Body of pancreas (tissue), 4 donors: ENCODE results near the gene PLA2G2F.

Experiments
- POLR2A ChIP-seq, 3 donors: fragments of 450-650 bp; IDR thresholded peaks; one replicate each; pipeline ENCODE4 v1.6.1; 2016; ENCODE audit warnings: antibody characterized with exemption in 3 of 3, mild to moderate bottlenecking in 2 of 3
- TF ChIP-seq, protein P1 (sequence below), 7 experiments: fragments of 450-650 bp in 4 of 7; fragments of 200-600 bp in 3 of 7; sonication (generic) in 3 of 7; IDR thresholded peaks; one replicate each; pipeline ENCODE4 v1.5.1; 2016 to 2019; ENCODE audit warnings: antibody characterized with exemption in 7 of 7

DNA sequence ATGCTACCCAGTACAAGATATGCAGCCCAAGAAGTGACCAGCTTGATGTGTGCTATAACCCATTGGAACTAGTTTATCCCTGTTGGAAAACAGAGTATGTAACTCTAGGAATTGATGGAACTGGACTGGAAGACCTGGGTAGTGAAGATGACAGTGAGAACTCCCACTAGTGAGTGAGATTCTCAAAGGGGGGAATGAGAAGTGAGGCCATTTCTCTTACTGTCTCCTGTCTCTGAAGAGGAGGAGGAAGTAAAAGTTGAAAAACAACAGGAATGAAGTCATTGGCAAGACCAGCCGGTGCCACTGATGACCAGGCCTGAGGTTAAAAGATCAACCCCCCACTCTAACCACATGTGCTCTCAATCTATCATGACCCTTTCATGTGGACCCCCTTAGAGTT, 20.9 kb downstream of the PLA2G2F start:
- TF ChIP-seq POLR2A (IDR thresholded peaks at IDR 0.05) = no peak
- TF ChIP-seq, protein P1, sequence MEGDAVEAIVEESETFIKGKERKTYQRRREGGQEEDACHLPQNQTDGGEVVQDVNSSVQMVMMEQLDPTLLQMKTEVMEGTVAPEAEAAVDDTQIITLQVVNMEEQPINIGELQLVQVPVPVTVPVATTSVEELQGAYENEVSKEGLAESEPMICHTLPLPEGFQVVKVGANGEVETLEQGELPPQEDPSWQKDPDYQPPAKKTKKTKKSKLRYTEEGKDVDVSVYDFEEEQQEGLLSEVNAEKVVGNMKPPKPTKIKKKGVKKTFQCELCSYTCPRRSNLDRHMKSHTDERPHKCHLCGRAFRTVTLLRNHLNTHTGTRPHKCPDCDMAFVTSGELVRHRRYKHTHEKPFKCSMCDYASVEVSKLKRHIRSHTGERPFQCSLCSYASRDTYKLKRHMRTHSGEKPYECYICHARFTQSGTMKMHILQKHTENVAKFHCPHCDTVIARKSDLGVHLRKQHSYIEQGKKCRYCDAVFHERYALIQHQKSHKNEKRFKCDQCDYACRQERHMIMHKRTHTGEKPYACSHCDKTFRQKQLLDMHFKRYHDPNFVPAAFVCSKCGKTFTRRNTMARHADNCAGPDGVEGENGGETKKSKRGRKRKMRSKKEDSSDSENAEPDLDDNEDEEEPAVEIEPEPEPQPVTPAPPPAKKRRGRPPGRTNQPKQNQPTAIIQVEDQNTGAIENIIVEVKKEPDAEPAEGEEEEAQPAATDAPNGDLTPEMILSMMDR (IDR thresholded peaks at IDR 0.05) = no peak
